Measurements from ENCODE around the gene LEFTY1. TPM values are rescaled to one million over a fixed set of nuclear protein-coding genes. Genes with fewer than 3 reads are reported as not detected.
"Not testable (repeated sequence)": the region's sequence is repeated elsewhere in the genome, so short reads cannot be mapped to it uniquely, and the experiment has no call there.

LEFTY1 gene
- total and polyA plus RNA-seq, 10 donors: 0.06 to 0.95 (median 0.34) TPM; not detected in 3

GRCh38 chr1:225934711-225935110, 45.8 kb upstream of the LEFTY1 start:
- no peaks in the 10 kb centered on the region for H3K36me3 ChIP-seq
- no peaks in the 10 kb centered on the region for H3K9me3 ChIP-seq
- no peak overlapping the region for H3K27ac ChIP-seq
- no peak for DNase-seq
- WGBS, 5 donors: 87 to 97% (median 93%) methylated on average over 5 of the region's 5 CpGs
- intact Hi-C loops (cut with DNase I; ENCODE audit: low total_unique reads): no loop called here
- H3K4me1 ChIP-seq: no peaks in the 10 kb centered on the region
- H3K4me3 ChIP-seq: no peak overlapping the region
- peaks cover 0 to 8% (median 0%) of the 10 kb centered on the region in 7 donors for H3K27me3 ChIP-seq (replicated peaks in 1 of 7)
- TF ChIP-seq, protein P1, sequence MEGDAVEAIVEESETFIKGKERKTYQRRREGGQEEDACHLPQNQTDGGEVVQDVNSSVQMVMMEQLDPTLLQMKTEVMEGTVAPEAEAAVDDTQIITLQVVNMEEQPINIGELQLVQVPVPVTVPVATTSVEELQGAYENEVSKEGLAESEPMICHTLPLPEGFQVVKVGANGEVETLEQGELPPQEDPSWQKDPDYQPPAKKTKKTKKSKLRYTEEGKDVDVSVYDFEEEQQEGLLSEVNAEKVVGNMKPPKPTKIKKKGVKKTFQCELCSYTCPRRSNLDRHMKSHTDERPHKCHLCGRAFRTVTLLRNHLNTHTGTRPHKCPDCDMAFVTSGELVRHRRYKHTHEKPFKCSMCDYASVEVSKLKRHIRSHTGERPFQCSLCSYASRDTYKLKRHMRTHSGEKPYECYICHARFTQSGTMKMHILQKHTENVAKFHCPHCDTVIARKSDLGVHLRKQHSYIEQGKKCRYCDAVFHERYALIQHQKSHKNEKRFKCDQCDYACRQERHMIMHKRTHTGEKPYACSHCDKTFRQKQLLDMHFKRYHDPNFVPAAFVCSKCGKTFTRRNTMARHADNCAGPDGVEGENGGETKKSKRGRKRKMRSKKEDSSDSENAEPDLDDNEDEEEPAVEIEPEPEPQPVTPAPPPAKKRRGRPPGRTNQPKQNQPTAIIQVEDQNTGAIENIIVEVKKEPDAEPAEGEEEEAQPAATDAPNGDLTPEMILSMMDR (IDR thresholded peaks at IDR 0.05 in 8 of 11, conservative IDR thresholded peaks at IDR 0.05 in 3 of 11): no peak
- TF ChIP-seq POLR2AphosphoS5 (IDR thresholded peaks at IDR 0.05) (no peak), POLR2A (IDR thresholded peaks at IDR 0.05) (no peak)

GRCh38 chr1:225933072-225933471, 44.1 kb upstream of the LEFTY1 start:
- no peaks in the 10 kb centered on the region for H3K27me3 ChIP-seq (replicated peaks in 1 of 7)
- no peaks in the 10 kb centered on the region for H3K4me1 ChIP-seq
- DNase-seq: no peak
- H3K9me3 ChIP-seq: no peaks in the 10 kb centered on the region
- no peak overlapping the region for H3K4me3 ChIP-seq
- intact Hi-C loops (cut with DNase I; ENCODE audit: low total_unique reads): no loop called here
- 88 to 96% (median 89%) methylated on average over 2 of the region's 2 CpGs for WGBS, 5 donors
- no peak for TF ChIP-seq POLR2AphosphoS5 (IDR thresholded peaks at IDR 0.05)
- TF ChIP-seq, protein P1 (IDR thresholded peaks at IDR 0.05 in 8 of 11, conservative IDR thresholded peaks at IDR 0.05 in 3 of 11): no peak
- no peak for TF ChIP-seq POLR2A (IDR thresholded peaks at IDR 0.05)
- no peak overlapping the region for H3K27ac ChIP-seq
- H3K36me3 ChIP-seq: no peaks in the 10 kb centered on the region

- no peaks in the 10 kb centered on the region for H3K36me3 ChIP-seq
- TF ChIP-seq POLR2AphosphoS5 (IDR thresholded peaks at IDR 0.05) (no peak), POLR2A (IDR thresholded peaks at IDR 0.05) (no peak)
- TF ChIP-seq, protein P1 (IDR thresholded peaks at IDR 0.05 in 8 of 11, conservative IDR thresholded peaks at IDR 0.05 in 3 of 11): no peak
- no peaks in the 10 kb centered on the region for H3K9me3 ChIP-seq
- H3K4me1 ChIP-seq: no peaks in the 10 kb centered on the region
- DNase-seq: no peak
- H3K27me3 ChIP-seq (replicated peaks in 1 of 7): no peaks in the 10 kb centered on the region
- H3K4me3 ChIP-seq: no peak overlapping the region
- no peak overlapping the region for H3K27ac ChIP-seq
- WGBS, 5 donors: 84 to 95% (median 89%) methylated on average over 5 of the region's 5 CpGs
- intact Hi-C loops (cut with DNase I; ENCODE audit: low total_unique reads): no loop called here
Observed at GRCh38 chr1:225931270-225932136, 42.6 kb upstream of the LEFTY1 start.

DNA sequence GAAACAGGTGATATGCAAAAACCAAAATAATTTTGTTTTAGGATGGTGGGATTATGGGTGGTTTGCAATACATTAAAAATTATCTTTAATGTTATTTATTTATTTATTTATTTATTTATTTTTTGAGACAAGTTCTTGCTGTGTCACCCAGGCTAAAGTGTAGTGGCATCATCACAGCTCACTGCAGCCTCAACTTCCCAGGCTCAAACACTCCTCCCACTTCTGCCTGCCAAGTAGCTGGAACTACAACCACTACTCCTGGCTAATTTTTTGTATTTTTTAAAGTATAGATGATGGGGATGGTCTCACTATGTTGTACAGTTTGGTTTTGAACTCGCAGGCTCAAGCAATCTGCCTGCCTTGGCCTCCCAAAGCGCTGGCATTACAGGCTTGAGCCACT, 41.6 kb upstream of the LEFTY1 start:
- H3K4me3 ChIP-seq: no peak overlapping the region
- intact Hi-C loops (cut with DNase I; ENCODE audit: low total_unique reads): no loop called here
- no peaks in the 10 kb centered on the region for H3K36me3 ChIP-seq
- TF ChIP-seq POLR2A (IDR thresholded peaks at IDR 0.05) (no peak), POLR2AphosphoS5 (IDR thresholded peaks at IDR 0.05) (no peak)
- TF ChIP-seq, protein P1 (IDR thresholded peaks at IDR 0.05 in 8 of 11, conservative IDR thresholded peaks at IDR 0.05 in 3 of 11): no peak
- H3K9me3 ChIP-seq: no peaks in the 10 kb centered on the region
- 92 to 100% (median 96%) methylated on average over 2 of the region's 2 CpGs for whole genome bisulfite sequencing, 5 donors
- H3K27me3 ChIP-seq (replicated peaks in 1 of 7): no peaks in the 10 kb centered on the region
- no peak for DNase-seq
- H3K4me1 ChIP-seq: no peaks in the 10 kb centered on the region
- H3K27ac ChIP-seq: no peak overlapping the region

GRCh38 chr1:225929462-225929861, 40.5 kb upstream of the LEFTY1 start:
- H3K27me3 ChIP-seq (replicated peaks in 1 of 7); intact Hi-C loops (cut with DNase I; ENCODE audit: low total_unique reads); H3K4me3 ChIP-seq; H3K36me3 ChIP-seq; H3K4me1 ChIP-seq; H3K9me3 ChIP-seq; DNase-seq: not testable (repeated sequence)
- 84 to 93% (median 89%) methylated on average over 3 of the region's 3 CpGs for WGBS, 5 donors
- peak overlapping the region in 3 of 8 donors; percentile 50 to 67 (median 55) for H3K27ac ChIP-seq
